ENCODE data around the gene COL4A5. TPM values are rescaled to one million over a fixed set of nuclear protein-coding genes. Genes with fewer than 3 reads are reported as not detected.

Gene COL4A5
- total and polyA plus RNA-seq, 2 experiments from 2014 or later = 28.6 to 99.0 TPM

DNA sequence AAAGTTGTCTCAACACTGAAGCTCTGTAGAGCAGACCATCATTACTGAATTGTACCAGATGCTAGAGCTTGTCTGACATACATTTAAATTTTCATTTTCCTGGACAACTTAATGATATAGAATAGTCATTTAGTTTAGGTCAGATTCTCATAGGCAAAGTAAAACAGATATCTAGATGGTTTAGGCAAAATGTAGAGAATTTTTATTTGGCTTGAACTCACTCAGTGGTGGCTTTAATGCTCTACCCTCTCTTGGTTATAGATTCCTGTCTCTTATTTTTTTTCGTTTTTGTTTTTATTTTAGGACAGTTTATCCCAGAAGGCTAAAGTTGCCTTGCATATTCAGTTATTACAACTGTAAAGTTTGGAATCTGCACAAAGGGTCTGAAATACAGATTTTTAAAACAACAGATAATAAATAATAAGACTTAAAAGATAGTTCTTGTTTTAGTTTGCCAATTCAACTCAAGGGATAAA is 300.7 kb downstream of the COL4A5 start:
- Histone ChIP-seq H3K9me2 (replicated peaks; ENCODE audit: insufficient read depth) (no peaks in the 10 kb centered on the region), H3K79me2 (no peaks in the 10 kb centered on the region), H3K27ac (no peak overlapping the region), H3K36me3 (replicated peaks; ENCODE audit: insufficient read depth, low read depth) (no peaks in the 10 kb centered on the region), H3K4me2 (no peak overlapping the region), H4K20me1 (ENCODE audit: insufficient read depth, poor library complexity, severe bottlenecking) (no peaks in the 10 kb centered on the region), H3K27me3 (peaks cover 31% of the 10 kb centered on the region), H3K9me3 (ENCODE audit: low read depth) (no peaks in the 10 kb centered on the region), H2AFZ (no peak overlapping the region), H3K4me1 (ENCODE audit: insufficient read depth) (no peaks in the 10 kb centered on the region), H3K4me3 (no peak overlapping the region)
- no peak for TF ChIP-seq EZH2phosphoT487 (IDR thresholded peaks at IDR 0.05; ENCODE audit: low read depth, severe bottlenecking, unreplicated experiment)
- TF ChIP-seq EZH2 (IDR thresholded peaks at IDR 0.05; ENCODE audit: borderline replicate concordance) = no peak
- TF ChIP-seq, protein P1, sequence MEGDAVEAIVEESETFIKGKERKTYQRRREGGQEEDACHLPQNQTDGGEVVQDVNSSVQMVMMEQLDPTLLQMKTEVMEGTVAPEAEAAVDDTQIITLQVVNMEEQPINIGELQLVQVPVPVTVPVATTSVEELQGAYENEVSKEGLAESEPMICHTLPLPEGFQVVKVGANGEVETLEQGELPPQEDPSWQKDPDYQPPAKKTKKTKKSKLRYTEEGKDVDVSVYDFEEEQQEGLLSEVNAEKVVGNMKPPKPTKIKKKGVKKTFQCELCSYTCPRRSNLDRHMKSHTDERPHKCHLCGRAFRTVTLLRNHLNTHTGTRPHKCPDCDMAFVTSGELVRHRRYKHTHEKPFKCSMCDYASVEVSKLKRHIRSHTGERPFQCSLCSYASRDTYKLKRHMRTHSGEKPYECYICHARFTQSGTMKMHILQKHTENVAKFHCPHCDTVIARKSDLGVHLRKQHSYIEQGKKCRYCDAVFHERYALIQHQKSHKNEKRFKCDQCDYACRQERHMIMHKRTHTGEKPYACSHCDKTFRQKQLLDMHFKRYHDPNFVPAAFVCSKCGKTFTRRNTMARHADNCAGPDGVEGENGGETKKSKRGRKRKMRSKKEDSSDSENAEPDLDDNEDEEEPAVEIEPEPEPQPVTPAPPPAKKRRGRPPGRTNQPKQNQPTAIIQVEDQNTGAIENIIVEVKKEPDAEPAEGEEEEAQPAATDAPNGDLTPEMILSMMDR (IDR thresholded peaks at IDR 0.05; ENCODE audit: poor library complexity) = no peak
- 50% methylated on average over 1 of the region's 1 CpG for WGBS (ENCODE audit: low lambda C conversion rate, missing lambda C conversion rate)
- DNase-seq (ENCODE audit: low spot score) = no peak

Small RNA genes lying within 50 kb of the gene (small RNA-seq; reads per million reads assigned to genes)
- not detected for gene RF00019

Other genes starting within 250 kb of the COL4A5 start
- gene COL4A6, start 1.4 kb upstream of the COL4A5 start, total RNA-seq = 9.6 and 12.9 TPM in 2 replicates
- 4.0 and 6.9 TPM in 2 replicates for gene COL4A6, start 1.4 kb upstream of the COL4A5 start, polyA plus RNA-seq